Measurements from ENCODE around the gene JAKMIP1.

Gene JAKMIP1

GRCh38 chr4:6239968-6240367 is 39.6 kb upstream of the JAKMIP1 start:
- Histone ChIP-seq H3K9me2 (replicated peaks; ENCODE audit: low read depth, low read length) (no peaks in the 10 kb centered on the region), H3K9ac (ENCODE audit: low read depth, low read length, poor library complexity, severe bottlenecking) (no peak overlapping the region), H3K27me3 (ENCODE audit: insufficient read depth, low read length, poor library complexity, severe bottlenecking) (no peaks in the 10 kb centered on the region), H3K36me3 (ENCODE audit: insufficient read depth, low read length) (no peaks in the 10 kb centered on the region), H3K4me3 (ENCODE audit: low read length, poor library complexity, severe bottlenecking) (no peak overlapping the region), H3F3A (ENCODE audit: low read depth) (no peaks in the 10 kb centered on the region), H3K79me2 (ENCODE audit: insufficient read depth, low read length) (no peaks in the 10 kb centered on the region), H3K4me1 (ENCODE audit: insufficient read depth, low read length, poor library complexity, severe bottlenecking) (peaks cover 8% of the 10 kb centered on the region), H3K4me2 (ENCODE audit: low read depth, low read length, poor library complexity, severe bottlenecking) (no peak overlapping the region), H2AFZ (ENCODE audit: low read length) (no peak overlapping the region), H4K20me1 (ENCODE audit: insufficient read depth, low read length, poor library complexity, severe bottlenecking) (no peaks in the 10 kb centered on the region), H3K9me3 (ENCODE audit: insufficient read depth, low read depth, low read length) (no peaks in the 10 kb centered on the region)
- TF ChIP-seq, protein P1, sequence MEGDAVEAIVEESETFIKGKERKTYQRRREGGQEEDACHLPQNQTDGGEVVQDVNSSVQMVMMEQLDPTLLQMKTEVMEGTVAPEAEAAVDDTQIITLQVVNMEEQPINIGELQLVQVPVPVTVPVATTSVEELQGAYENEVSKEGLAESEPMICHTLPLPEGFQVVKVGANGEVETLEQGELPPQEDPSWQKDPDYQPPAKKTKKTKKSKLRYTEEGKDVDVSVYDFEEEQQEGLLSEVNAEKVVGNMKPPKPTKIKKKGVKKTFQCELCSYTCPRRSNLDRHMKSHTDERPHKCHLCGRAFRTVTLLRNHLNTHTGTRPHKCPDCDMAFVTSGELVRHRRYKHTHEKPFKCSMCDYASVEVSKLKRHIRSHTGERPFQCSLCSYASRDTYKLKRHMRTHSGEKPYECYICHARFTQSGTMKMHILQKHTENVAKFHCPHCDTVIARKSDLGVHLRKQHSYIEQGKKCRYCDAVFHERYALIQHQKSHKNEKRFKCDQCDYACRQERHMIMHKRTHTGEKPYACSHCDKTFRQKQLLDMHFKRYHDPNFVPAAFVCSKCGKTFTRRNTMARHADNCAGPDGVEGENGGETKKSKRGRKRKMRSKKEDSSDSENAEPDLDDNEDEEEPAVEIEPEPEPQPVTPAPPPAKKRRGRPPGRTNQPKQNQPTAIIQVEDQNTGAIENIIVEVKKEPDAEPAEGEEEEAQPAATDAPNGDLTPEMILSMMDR (conservative IDR thresholded peaks at IDR 0.05; ENCODE audit: low read length) = no peak
- TF ChIP-seq EZH2phosphoT487 (IDR thresholded peaks at IDR 0.05; ENCODE audit: borderline replicate concordance) = no peak

- Histone ChIP-seq H3K9me2 (replicated peaks; ENCODE audit: low read depth, low read length) (no peaks in the 10 kb centered on the region), H3K9ac (ENCODE audit: low read depth, low read length, poor library complexity, severe bottlenecking) (no peak overlapping the region), H2AFZ (ENCODE audit: low read length) (no peak overlapping the region), H3K4me1 (ENCODE audit: insufficient read depth, low read length, poor library complexity, severe bottlenecking) (peaks cover 10% of the 10 kb centered on the region), H3K9me3 (ENCODE audit: insufficient read depth, low read depth, low read length) (no peaks in the 10 kb centered on the region), H3K27me3 (ENCODE audit: insufficient read depth, low read length, poor library complexity, severe bottlenecking) (no peaks in the 10 kb centered on the region), H3K36me3 (ENCODE audit: insufficient read depth, low read length) (no peaks in the 10 kb centered on the region), H3K4me3 (ENCODE audit: low read length, poor library complexity, severe bottlenecking) (no peak overlapping the region), H3F3A (ENCODE audit: low read depth) (no peaks in the 10 kb centered on the region), H4K20me1 (ENCODE audit: insufficient read depth, low read length, poor library complexity, severe bottlenecking) (no peaks in the 10 kb centered on the region), H3K4me2 (ENCODE audit: low read depth, low read length, poor library complexity, severe bottlenecking) (no peak overlapping the region), H3K79me2 (ENCODE audit: insufficient read depth, low read length) (no peaks in the 10 kb centered on the region)
- TF ChIP-seq EZH2phosphoT487 (IDR thresholded peaks at IDR 0.05; ENCODE audit: borderline replicate concordance) = no peak
- TF ChIP-seq, protein P1 (conservative IDR thresholded peaks at IDR 0.05; ENCODE audit: low read length) = no peak
Observed at GRCh38 chr4:6239486-6239885, 39.1 kb upstream of the JAKMIP1 start.

- H3K9ac ChIP-seq (ENCODE audit: low read depth, low read length, poor library complexity, severe bottlenecking) = no peak overlapping the region
- H3K79me2 ChIP-seq (ENCODE audit: insufficient read depth, low read length) = no peaks in the 10 kb centered on the region
- H3K9me2 ChIP-seq (replicated peaks; ENCODE audit: low read depth, low read length) = no peaks in the 10 kb centered on the region
- H3K36me3 ChIP-seq (ENCODE audit: insufficient read depth, low read length) = no peaks in the 10 kb centered on the region
- H3K4me1 ChIP-seq (ENCODE audit: insufficient read depth, low read length, poor library complexity, severe bottlenecking) = peaks cover 17% of the 10 kb centered on the region
- H2AFZ ChIP-seq (ENCODE audit: low read length) = no peak overlapping the region
- no peak overlapping the region for H3K4me2 ChIP-seq (ENCODE audit: low read depth, low read length, poor library complexity, severe bottlenecking)
- TF ChIP-seq, protein P1 (conservative IDR thresholded peaks at IDR 0.05; ENCODE audit: low read length) = no peak
- TF ChIP-seq EZH2phosphoT487 (IDR thresholded peaks at IDR 0.05; ENCODE audit: borderline replicate concordance) = no peak
- no peaks in the 10 kb centered on the region for H3K9me3 ChIP-seq (ENCODE audit: insufficient read depth, low read depth, low read length)
- H3K27me3 ChIP-seq (ENCODE audit: insufficient read depth, low read length, poor library complexity, severe bottlenecking) = no peaks in the 10 kb centered on the region
- H3K4me3 ChIP-seq (ENCODE audit: low read length, poor library complexity, severe bottlenecking) = no peak overlapping the region
- no peaks in the 10 kb centered on the region for H3F3A ChIP-seq (ENCODE audit: low read depth)
- no peaks in the 10 kb centered on the region for H4K20me1 ChIP-seq (ENCODE audit: insufficient read depth, low read length, poor library complexity, severe bottlenecking)
Observed at GRCh38 chr4:6236816-6237390, 36.6 kb upstream of the JAKMIP1 start.

Data from Loucy (cell line).